HG02973 (cell line): Measurements from ENCODE around the gene SLC2A4RG.

Experiments used
- ATAC-seq: cut with Tn5 transposase; IDR thresholded peaks from one replicate; pipeline ENCODE4 v1.9.1; 2021; ENCODE audit warnings: moderate library complexity; ENCODE audit not compliant: unreplicated experiment

SLC2A4RG gene

GRCh38 chr20:63751471-63752271 is 12.1 kb downstream of the SLC2A4RG start:
- no peak for ATAC-seq

- ATAC-seq: no peak
Observed at GRCh38 chr20:63752411-63753101, 13.0 kb downstream of the SLC2A4RG start.

GRCh38 chr20:63753381-63753780 is 13.8 kb downstream of the SLC2A4RG start:
- no peak for ATAC-seq

GRCh38 chr20:63754008-63754407 is 14.4 kb downstream of the SLC2A4RG start:
- no peak for ATAC-seq

- ATAC-seq: no peak
Observed at GRCh38 chr20:63755933-63756647, 16.5 kb downstream of the SLC2A4RG start.

- no peak for ATAC-seq
Observed at GRCh38 chr20:63756648-63756991, 17.0 kb downstream of the SLC2A4RG start.

GRCh38 chr20:63758152-63758551 is 18.6 kb downstream of the SLC2A4RG start:
- ATAC-seq: no peak

GRCh38 chr20:63759377-63759901 is 19.9 kb downstream of the SLC2A4RG start:
- ATAC-seq: no peak

GRCh38 chr20:63765082-63765873 is 25.7 kb downstream of the SLC2A4RG start:
- no peak for ATAC-seq

- ATAC-seq: no peak
Observed at GRCh38 chr20:63765902-63766301, 26.3 kb downstream of the SLC2A4RG start.

- ATAC-seq: no peak
Observed at GRCh38 chr20:63766695-63767426, 27.3 kb downstream of the SLC2A4RG start.

GRCh38 chr20:63767456-63767855 is 27.9 kb downstream of the SLC2A4RG start:
- ATAC-seq: no peak

- no peak for ATAC-seq
Observed at GRCh38 chr20:63767886-63768285, 28.3 kb downstream of the SLC2A4RG start.

GRCh38 chr20:63768591-63769515 is 29.3 kb downstream of the SLC2A4RG start:
- ATAC-seq: no peak

GRCh38 chr20:63769891-63770474 is 30.4 kb downstream of the SLC2A4RG start:
- ATAC-seq: no peak

GRCh38 chr20:63771046-63771707 is 31.6 kb downstream of the SLC2A4RG start:
- no peak for ATAC-seq

GRCh38 chr20:63772781-63773518 is 33.4 kb downstream of the SLC2A4RG start:
- ATAC-seq: no peak
